Choroid plexus epithelial cell (primary cell): ENCODE measurements around the gene KRTAP9-6.
"Not testable (repeated sequence)": the region's sequence is repeated elsewhere in the genome, so short reads cannot be mapped to it uniquely, and the experiment has no call there.

Experiments used
- DNase-seq: peaks from one replicate; pipeline ENCODE4 v3.0.0-alpha.2; 2010; ENCODE audit warnings: low read depth
- H3K4me3 ChIP-seq: 2 replicates; pipeline ENCODE4 v1.5.1; 2011; ENCODE audit warnings: low read depth, mild to moderate bottlenecking, control low read depth, low read length, moderate library complexity
- TF ChIP-seq, protein P1 (sequence below): conservative IDR thresholded peaks from 2 replicates; pipeline ENCODE4 v1.5.1; 2011; ENCODE audit warnings: low read depth, mild to moderate bottlenecking, control low read depth, inconsistent platforms, low read length, moderate library complexity

KRTAP9-6 gene

DNA sequence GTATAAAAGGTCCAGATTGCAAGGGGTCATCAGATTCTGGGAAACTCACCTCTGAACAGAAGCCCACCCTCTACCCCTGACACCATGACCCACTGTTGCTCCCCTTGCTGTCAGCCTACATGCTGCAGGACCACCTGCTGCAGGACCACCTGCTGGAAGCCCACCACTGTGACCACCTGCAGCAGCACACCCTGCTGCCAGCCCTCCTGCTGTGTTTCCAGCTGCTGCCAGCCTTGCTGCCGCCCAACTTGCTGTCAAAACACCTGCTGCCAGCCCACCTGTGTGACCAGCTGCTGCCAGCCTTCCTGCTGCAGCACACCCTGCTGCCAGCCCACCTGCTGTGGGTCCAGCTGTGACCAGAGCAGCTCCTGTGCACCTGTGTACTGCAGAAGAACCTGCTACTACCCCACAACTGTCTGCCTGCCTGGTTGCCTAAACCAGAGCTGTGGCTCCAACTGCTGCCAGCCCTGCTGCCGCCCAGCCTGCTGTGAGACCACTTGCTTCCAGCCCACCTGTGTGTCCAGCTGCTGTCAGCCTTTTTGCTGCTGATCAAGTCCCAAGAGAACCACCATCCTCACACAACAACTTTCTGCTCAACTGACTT lies 15.4 kb upstream of the KRTAP9-6 start, which contains the start of gene KRTAP9-4:
TSS of gene KRTAP9-4 (plus strand) at position 51 of the 604 bp plus-strand sequence. CDS start at position 85, 34 bp downstream.
- H3K4me3 ChIP-seq, DNase-seq: not testable (repeated sequence)

DNA sequence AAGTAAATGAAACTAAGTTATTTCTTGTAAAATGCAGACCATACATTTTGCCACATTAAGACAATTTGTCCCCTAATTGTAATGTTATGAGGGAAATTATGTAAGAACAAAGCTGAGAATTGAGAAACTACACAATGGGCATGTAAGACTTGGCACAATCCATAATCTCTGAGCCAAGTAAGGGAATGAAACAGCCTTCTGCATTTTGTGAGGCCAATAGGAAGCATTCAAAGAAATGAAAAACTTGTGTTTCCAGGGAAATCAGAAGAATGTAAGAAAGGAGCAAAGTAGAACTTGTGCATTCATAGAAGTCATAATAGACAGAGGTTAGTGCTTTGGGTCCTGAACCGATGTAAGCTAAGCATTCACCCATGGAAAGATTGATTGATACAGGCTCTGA lies 13.9 kb upstream of the KRTAP9-6 start:
- H3K4me3 ChIP-seq = no peak overlapping the region
- TF ChIP-seq, protein P1, sequence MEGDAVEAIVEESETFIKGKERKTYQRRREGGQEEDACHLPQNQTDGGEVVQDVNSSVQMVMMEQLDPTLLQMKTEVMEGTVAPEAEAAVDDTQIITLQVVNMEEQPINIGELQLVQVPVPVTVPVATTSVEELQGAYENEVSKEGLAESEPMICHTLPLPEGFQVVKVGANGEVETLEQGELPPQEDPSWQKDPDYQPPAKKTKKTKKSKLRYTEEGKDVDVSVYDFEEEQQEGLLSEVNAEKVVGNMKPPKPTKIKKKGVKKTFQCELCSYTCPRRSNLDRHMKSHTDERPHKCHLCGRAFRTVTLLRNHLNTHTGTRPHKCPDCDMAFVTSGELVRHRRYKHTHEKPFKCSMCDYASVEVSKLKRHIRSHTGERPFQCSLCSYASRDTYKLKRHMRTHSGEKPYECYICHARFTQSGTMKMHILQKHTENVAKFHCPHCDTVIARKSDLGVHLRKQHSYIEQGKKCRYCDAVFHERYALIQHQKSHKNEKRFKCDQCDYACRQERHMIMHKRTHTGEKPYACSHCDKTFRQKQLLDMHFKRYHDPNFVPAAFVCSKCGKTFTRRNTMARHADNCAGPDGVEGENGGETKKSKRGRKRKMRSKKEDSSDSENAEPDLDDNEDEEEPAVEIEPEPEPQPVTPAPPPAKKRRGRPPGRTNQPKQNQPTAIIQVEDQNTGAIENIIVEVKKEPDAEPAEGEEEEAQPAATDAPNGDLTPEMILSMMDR = no peak
- no peak for DNase-seq

DNA sequence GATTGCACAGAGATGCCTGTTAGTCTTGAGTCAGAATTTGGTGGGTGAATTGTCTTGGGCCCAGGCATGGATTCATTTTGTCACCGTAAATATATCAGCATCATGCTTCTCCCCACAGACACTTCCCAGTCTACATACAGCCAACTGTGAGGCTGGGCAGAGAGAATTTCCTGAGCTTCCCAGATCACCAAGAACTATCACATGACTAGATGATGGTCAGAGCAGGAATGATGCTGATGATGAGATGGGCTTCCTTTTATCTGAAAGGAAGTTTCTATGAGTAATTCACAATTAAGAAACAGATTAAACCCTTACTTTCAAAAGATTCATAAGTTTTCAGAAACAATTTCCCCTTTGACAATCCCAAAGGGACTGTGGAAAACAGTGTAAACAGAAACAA lies 10.3 kb upstream of the KRTAP9-6 start:
- no peak for DNase-seq
- TF ChIP-seq, protein P1 = no peak
- H3K4me3 ChIP-seq = no peak overlapping the region

DNA sequence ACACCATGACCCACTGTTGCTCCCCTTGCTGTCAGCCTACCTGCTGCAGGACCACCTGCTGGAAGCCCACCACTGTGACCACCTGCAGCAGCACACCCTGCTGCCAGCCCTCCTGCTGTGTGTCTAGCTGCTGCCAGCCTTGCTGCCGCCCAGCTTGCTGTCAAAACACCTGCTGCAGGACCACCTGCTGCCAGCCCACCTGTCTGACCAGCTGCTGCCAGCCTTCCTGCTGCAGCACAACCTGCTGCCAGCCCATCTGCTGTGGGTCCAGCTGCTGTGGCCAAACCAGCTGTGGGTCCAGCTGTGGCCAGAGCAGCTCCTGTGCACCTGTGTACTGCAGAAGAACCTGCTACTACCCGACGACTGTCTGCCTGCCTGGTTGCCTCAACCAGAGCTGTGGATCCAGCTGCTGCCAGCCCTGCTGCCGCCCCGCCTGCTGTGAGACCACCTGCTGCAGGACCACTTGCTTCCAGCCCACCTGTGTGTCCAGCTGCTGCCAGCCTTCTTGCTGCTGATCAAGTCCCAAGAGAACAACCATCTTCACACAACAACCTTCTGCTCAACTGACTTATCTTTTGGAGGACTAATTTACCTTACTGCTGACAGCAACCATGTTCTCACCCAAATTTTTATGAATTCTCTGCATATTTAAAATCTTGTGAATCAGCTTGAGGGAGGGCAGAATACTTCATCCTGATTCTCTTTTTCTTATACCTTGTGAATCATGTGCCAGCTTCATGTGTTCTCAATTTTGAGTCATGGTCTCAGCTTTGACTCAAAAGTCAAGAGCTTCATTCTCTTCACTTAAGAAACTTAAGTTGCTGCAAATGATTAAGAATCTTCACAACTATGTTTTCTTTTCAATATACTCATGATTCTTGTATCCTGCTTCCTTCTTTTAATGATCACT lies 9.5 kb upstream of the KRTAP9-6 start, which contains the start of gene KRTAP9-9:
TSS of gene KRTAP9-9 (plus strand) at position 4 of the 910 bp plus-strand sequence.
- not testable (repeated sequence) for H3K4me3 ChIP-seq, DNase-seq

DNA sequence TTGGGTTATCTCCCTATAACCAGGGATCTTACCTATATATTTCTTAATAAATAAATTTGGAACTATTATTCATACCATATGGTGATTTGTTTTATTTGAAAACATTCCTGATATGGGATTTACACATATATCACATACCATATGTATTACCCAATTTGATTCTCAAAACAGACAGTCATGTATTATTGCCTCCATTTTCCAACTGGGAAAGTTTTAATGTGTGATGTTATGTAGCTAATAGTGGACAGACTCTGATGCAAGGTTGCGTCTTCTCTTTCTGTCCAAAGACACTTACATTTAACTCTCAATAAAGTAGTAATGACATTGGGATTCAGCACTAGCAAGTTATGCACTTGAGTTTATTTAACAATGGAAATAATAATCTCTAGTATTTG lies 8.9 kb upstream of the KRTAP9-6 start:
- TF ChIP-seq, protein P1 = no peak
- no peak for DNase-seq
- no peak overlapping the region for H3K4me3 ChIP-seq

DNA sequence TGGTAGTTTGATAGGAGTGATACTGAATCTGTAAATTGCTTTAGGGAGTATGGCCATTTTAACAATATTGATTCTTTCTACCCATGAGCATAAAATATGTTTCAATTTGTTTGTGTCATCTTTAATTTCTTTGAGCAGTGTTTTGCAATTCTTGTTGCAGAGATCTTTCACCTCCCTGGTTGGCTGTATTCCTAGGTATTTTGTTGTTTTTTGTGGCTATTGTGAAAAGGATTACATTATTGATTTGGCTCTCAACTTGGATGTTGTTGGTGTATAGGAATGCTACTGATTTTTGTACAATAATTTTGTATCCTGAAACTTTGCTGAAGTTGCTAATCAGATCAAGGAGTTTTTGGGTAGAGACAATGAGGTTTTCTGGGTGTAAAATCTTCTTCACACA lies 6.8 kb upstream of the KRTAP9-6 start:
- DNase-seq = no peak
- no peak overlapping the region for H3K4me3 ChIP-seq
- TF ChIP-seq, protein P1 = no peak

DNA sequence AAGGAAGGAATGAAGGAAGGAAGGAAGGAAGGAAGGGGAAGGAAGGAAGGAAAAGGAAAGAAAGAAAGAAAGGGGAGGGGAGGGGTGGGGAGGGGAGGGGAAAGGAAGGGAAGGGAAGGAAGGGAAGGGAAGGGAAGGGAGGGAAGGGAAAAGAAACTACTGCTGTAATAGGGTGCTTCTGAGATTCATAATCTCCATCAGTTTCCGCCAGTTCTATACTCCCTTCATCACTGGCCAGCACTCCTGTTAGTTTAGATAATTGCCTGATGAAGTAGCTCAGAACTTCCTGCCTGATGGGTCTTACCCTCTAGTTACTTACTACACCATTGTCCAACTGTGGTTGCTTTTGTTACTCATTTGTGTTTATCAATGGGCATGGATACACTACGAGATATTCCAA lies 2.0 kb upstream of the KRTAP9-6 start:
- no peak for DNase-seq
- TF ChIP-seq, protein P1 = no peak
- H3K4me3 ChIP-seq = no peak overlapping the region

DNA sequence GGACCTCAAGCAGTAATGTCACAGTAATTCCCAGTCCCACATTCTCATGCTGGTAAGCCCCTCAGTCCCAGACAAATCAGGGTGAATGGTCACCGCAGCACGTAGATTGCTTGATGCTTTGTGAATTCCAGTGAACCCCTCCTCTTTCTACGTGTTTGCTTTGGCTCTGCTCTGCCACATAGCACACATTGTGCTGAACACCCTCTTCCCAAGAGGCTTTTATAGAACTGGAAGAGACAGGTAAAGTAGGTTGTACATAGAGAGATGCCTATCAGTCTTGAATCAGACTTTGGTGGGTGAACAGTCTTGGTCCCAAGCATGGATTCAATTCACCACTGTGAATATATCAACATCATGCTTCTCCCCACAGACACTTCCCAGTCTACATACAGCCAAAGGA lies 579 bp upstream of the KRTAP9-6 start:
- no peak for DNase-seq
- H3K4me3 ChIP-seq = no peak overlapping the region
- TF ChIP-seq, protein P1 = no peak
